IgD-negative memory B cell (primary cell): ENCODE results near the gene RNF217. TPM values are rescaled to one million over a fixed set of nuclear protein-coding genes. Genes with fewer than 3 reads are reported as not detected.
"Not testable (repeated sequence)": the region's sequence is repeated elsewhere in the genome, so short reads cannot be mapped to it uniquely, and the experiment has no call there.

ENCODE experiments used
- H3K27ac Mint-ChIP-seq, 3 donors: one replicate each; pipeline ENCODE4 v1.8.0; 2020 to 2022; ENCODE audit warnings: mild to moderate bottlenecking in 3 of 3, mixed read lengths in 3 of 3, moderate library complexity in 1 of 3
- H3K27me3 Mint-ChIP-seq: one replicate; pipeline ENCODE4 v1.8.0; 2021; ENCODE audit warnings: mixed read lengths
- H3K36me3 Mint-ChIP-seq: one replicate; pipeline ENCODE4 v1.8.0; 2020; ENCODE audit warnings: mild to moderate bottlenecking, mixed read lengths
- H3K4me1 Mint-ChIP-seq, 3 donors: one replicate each; pipeline ENCODE4 v1.8.0; 2020 to 2022; ENCODE audit warnings: mixed read lengths in 3 of 3, mild to moderate bottlenecking in 1 of 3
- H3K4me3 Mint-ChIP-seq, 4 donors: one replicate each; pipeline ENCODE4 v1.8.0; 2020 to 2022; ENCODE audit warnings: mild to moderate bottlenecking in 4 of 4, mixed read lengths in 4 of 4, moderate library complexity in 3 of 4
- H3K9me3 Mint-ChIP-seq, 3 donors: one replicate each; pipeline ENCODE4 v1.8.0; 2020 to 2021; ENCODE audit warnings: mixed read lengths in 3 of 3, mild to moderate bottlenecking in 1 of 3
- polyA plus RNA-seq: library from polyadenylated mRNA; unstranded; fragments of 300-500 nt; fragmentation: Illumina TruSeq; gene quantifications from one replicate; pipeline ENCODE4 v1.2.3, GENCODE V29; 2021

Gene RNF217, protein sequence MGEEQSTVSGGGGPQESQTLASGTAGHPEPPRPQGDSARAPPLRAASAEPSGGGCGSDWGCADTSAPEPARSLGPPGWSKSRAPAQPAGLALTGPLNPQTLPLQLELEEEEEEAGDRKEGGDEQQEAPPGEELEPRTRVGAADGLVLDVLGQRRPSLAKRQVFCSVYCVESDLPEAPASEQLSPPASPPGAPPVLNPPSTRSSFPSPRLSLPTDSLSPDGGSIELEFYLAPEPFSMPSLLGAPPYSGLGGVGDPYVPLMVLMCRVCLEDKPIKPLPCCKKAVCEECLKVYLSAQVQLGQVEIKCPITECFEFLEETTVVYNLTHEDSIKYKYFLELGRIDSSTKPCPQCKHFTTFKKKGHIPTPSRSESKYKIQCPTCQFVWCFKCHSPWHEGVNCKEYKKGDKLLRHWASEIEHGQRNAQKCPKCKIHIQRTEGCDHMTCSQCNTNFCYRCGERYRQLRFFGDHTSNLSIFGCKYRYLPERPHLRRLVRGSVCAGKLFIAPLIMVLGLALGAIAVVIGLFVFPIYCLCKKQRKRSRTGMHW
- not detected for polyA plus RNA-seq

- H3K9me3 Mint-ChIP-seq: peaks cover 0 to 6% (median 4%) of the 10 kb centered on the region in 3 donors
- H3K4me3 Mint-ChIP-seq: peak within 1 kb of the TSS in 2 of 4 donors; percentile 41 to 61
- no peaks in the 10 kb centered on the region for H3K36me3 Mint-ChIP-seq
- peaks cover 24% of the 10 kb centered on the region for H3K27me3 Mint-ChIP-seq
- H3K4me1 Mint-ChIP-seq: peaks cover 0 to 4% (median 0%) of the 10 kb centered on the region in 3 donors
- H3K27ac Mint-ChIP-seq: no peak within 1 kb of the TSS
Observed at GRCh38 chr6:124961777-124962638, at the start of gene RNF217. Gene RNF217, plus strand, starts transcription at chr6:124962437. Its CDS starts 108 bp downstream, at chr6:124962545.

DNA sequence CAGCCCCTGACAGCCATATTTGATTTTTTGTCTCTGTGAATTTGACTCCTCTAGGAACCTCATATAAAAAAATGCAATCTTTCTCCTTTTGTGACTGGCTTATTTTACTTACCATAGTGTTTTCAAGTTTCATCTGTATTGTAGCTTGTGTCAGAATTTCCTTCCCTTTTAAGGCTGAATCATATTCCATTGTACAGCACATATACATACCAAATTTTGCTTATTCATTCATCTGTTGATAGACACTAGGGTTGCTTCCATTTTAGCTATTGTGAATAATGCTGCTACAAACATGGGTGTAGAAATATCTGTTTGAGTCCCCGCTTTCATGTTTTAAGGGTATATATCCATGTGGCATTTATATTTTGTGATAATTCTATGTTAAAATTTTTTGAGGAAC lies 49.2 kb upstream of the RNF217 start:
- H3K4me1 Mint-ChIP-seq: no peaks in the 10 kb centered on the region
- H3K36me3 Mint-ChIP-seq: no peaks in the 10 kb centered on the region
- H3K27me3 Mint-ChIP-seq: no peaks in the 10 kb centered on the region

DNA sequence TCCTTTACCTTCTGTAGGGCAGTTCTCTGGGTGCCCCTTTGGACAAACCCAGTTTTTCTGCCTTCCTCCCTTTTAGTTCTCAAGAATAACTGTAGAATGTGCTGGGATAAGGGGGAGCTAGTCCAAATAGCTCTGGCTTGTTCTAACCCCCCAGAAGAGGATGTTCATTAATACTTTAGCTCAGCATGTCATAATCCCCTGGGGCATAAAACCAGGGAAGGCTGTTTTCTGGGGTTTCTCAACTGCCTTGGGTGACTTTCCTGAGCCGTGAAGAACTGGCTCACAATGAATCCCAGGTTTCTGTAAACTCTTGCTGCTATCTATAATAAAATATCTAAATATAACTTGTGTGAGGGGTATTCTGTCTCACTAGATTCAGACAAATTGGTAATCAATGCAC lies 44.5 kb upstream of the RNF217 start:
- H3K4me1 Mint-ChIP-seq: no peaks in the 10 kb centered on the region
- no peaks in the 10 kb centered on the region for H3K27me3 Mint-ChIP-seq
- no peak overlapping the region for H3K27ac Mint-ChIP-seq
- no peak overlapping the region for H3K4me3 Mint-ChIP-seq
- H3K9me3 Mint-ChIP-seq: peaks cover 9 to 15% (median 15%) of the 10 kb centered on the region in 3 donors
- no peaks in the 10 kb centered on the region for H3K36me3 Mint-ChIP-seq

More for the DNA sequence above, 49.2 kb upstream of the RNF217 start:
- Mint-ChIP-seq H3K9me3 (peaks cover 5 to 13% (median 6%) of the 10 kb centered on the region in 3 donors), H3K4me3 (no peak overlapping the region), H3K27ac (no peak overlapping the region)

- H3K27me3 Mint-ChIP-seq, H3K4me1 Mint-ChIP-seq, H3K4me3 Mint-ChIP-seq, H3K27ac Mint-ChIP-seq, H3K36me3 Mint-ChIP-seq: not testable (repeated sequence)
- H3K9me3 Mint-ChIP-seq: peaks cover 4 to 10% (median 10%) of the 10 kb centered on the region in 3 donors
Observed at GRCh38 chr6:124919703-124920102, 42.5 kb upstream of the RNF217 start.

DNA sequence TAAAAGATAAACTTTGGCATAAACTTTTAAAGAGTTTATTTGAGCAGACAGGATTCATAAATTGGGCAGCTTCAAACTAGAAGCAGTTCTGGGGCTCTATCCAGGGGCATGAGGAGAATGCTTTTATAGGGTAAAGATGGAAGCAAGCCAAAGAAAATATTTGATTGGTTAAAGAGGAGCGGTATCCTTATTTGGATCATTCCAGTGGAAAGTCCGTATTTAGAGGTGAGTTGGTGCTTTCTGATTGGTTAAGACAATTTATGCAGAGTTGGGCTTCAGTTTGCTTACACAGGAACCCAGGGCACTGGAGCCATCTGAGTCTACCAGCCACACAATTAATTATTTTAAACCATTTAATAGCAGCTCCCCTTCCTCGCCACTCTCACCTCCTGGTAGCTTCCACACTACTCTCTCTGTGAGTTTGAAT lies 37.9 kb upstream of the RNF217 start:
- H3K27ac Mint-ChIP-seq: no peak overlapping the region
- H3K36me3 Mint-ChIP-seq: no peaks in the 10 kb centered on the region
- no peaks in the 10 kb centered on the region for H3K4me1 Mint-ChIP-seq

GRCh38 chr6:124926435-124926834 lies 35.8 kb upstream of the RNF217 start:
- Mint-ChIP-seq H3K27ac (no peak overlapping the region), H3K4me3 (no peak overlapping the region), H3K27me3 (no peaks in the 10 kb centered on the region), H3K4me1 (no peaks in the 10 kb centered on the region), H3K9me3 (peaks cover 0 to 3% (median 1%) of the 10 kb centered on the region in 3 donors), H3K36me3 (no peaks in the 10 kb centered on the region)

More for the DNA sequence above, 37.9 kb upstream of the RNF217 start:
- Mint-ChIP-seq H3K9me3 (peaks cover 4 to 7% (median 6%) of the 10 kb centered on the region in 3 donors), H3K27me3 (no peaks in the 10 kb centered on the region), H3K4me3 (no peak overlapping the region)

DNA sequence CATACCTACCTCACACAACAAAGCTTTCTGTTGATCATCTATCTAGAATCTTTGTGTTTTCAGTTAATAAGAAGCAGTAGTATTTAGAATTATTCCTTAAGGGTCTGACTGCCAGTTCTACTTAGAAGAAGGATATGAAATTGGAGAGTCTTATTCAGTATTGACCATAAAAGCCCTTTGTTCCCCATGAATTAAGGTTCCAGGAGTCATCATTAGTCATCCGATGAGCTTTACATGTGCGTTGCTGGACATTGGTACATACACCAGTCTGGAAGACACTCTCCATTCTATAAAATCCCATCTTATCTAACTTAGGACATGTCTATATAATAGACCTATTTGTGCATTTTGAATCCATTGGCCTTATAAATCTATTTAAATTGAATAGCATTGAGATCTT lies 34.4 kb upstream of the RNF217 start:
- no peaks in the 10 kb centered on the region for H3K4me1 Mint-ChIP-seq
- no peak overlapping the region for H3K4me3 Mint-ChIP-seq
- peaks cover 0 to 9% (median 0%) of the 10 kb centered on the region in 3 donors for H3K9me3 Mint-ChIP-seq
- no peak overlapping the region for H3K27ac Mint-ChIP-seq
- H3K36me3 Mint-ChIP-seq: no peaks in the 10 kb centered on the region
- no peaks in the 10 kb centered on the region for H3K27me3 Mint-ChIP-seq

DNA sequence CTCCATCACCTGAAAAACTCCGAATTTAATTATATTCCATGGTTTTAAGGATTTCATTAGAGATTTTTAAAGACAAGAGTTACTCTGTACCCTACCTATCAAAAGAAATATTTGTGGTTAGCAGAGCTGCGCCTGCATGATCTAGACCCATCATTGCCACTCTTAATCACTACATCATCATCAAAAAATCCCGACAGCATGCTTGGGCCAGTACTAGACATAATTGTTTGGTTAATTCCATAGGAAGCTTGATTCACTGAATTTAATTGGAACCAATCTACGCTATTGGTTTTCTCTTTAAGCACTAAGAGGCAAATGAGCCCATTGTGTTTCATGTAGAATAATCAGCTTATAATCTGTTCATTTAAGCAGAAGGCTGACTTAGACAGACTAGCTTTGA lies 33.4 kb upstream of the RNF217 start:
- no peak overlapping the region for H3K27ac Mint-ChIP-seq
- peaks cover 2% of the 10 kb centered on the region for H3K36me3 Mint-ChIP-seq
- no peaks in the 10 kb centered on the region for H3K4me1 Mint-ChIP-seq
- no peaks in the 10 kb centered on the region for H3K27me3 Mint-ChIP-seq
- H3K9me3 Mint-ChIP-seq: peaks cover 0 to 6% (median 0%) of the 10 kb centered on the region in 3 donors
- H3K4me3 Mint-ChIP-seq: no peak overlapping the region

DNA sequence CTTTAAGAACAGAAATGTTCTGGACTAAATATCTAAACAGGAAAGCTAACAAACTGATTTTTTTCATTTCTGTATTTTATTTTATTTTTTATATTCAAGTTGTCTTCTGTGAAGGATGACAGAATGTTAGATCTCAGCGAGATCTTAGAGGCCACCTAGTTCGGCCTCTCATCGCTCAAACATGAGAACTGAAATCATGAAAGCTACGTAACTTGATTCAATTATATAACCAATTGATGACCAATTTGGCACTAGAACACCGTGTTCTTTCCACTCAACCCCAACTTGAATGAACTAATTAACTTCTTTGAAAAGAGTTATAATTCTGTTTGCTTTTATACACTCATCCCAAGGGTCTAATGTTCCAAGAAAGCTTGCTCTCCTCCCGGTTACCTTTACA lies 24.6 kb upstream of the RNF217 start:
- Mint-ChIP-seq H3K4me1 (no peaks in the 10 kb centered on the region), H3K27ac (no peak overlapping the region), H3K36me3 (peaks cover 2% of the 10 kb centered on the region), H3K4me3 (no peak overlapping the region), H3K27me3 (no peaks in the 10 kb centered on the region), H3K9me3 (peaks cover 1 to 3% (median 3%) of the 10 kb centered on the region in 3 donors)

DNA sequence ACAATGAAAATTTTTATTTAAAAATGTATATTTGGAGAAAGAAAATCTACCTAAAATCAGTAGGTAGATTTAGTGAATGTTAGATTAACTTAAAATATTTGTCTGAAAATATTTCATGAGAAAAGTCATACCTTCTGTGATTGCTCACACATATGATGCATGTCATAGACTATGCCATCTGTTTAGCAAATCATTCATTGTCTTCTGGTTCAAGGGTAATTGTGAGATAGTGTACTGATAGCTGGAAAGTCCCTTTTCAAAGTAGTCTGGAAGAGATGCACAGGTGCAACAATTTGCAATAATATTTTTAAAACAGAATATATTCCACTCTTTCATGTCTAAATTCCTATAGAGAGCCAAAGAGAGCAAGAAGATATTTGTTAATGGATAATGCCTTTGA lies 21.0 kb upstream of the RNF217 start:
- H3K4me1 Mint-ChIP-seq: no peaks in the 10 kb centered on the region
- no peak overlapping the region for H3K4me3 Mint-ChIP-seq
- H3K9me3 Mint-ChIP-seq: peaks cover 2 to 3% (median 3%) of the 10 kb centered on the region in 3 donors
- H3K27me3 Mint-ChIP-seq: no peaks in the 10 kb centered on the region
- H3K27ac Mint-ChIP-seq: no peak overlapping the region
- no peaks in the 10 kb centered on the region for H3K36me3 Mint-ChIP-seq

DNA sequence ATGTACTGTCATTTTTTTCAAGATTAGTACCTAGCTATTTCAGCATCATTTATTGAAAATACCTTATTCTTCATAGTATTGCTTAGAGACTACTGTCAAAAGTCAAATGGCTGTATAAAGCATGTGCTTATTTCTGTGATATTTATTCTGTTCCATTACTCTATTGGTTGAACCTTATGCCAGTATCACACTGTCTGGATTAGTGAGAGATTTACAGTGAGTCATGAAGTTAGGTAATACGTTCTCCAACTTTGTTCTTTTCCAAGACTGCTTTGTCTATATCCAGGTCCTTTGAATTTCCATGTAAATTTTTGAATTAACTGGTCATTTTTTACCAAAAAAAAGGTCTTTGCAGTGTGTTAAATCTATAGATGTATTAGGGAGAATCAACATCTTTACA lies 18.6 kb upstream of the RNF217 start:
- Mint-ChIP-seq H3K9me3 (peaks cover 2 to 7% (median 3%) of the 10 kb centered on the region in 3 donors), H3K4me1 (no peaks in the 10 kb centered on the region), H3K27me3 (no peaks in the 10 kb centered on the region)

DNA sequence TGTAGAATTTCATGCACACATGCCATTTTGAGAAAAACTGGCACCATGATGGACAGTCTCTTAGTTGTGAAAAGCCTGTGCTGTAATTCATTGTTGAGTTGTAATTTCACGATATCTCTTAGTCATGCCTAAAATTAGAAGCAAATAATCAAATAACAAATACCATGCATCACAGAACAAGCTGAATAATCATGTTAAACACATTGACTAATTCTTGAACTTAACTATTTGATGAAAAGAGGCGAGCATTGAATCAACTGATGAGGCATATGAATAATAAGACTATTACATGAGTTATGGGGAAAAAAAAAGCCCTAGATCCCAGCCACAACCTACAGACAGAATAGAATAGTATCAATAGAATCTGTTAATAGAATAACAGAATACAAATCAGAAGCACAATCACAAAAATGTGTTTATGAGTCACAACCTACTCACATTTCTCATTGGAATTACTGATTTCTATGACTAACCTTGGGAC lies 14.2 kb upstream of the RNF217 start:
- Mint-ChIP-seq H3K27ac (no peak overlapping the region), H3K9me3 (peaks cover 2 to 6% (median 3%) of the 10 kb centered on the region in 3 donors), H3K27me3 (no peaks in the 10 kb centered on the region), H3K4me3 (no peak overlapping the region), H3K4me1 (no peaks in the 10 kb centered on the region), H3K36me3 (no peaks in the 10 kb centered on the region)

More for the DNA sequence above, 18.6 kb upstream of the RNF217 start:
- Mint-ChIP-seq H3K36me3 (no peaks in the 10 kb centered on the region), H3K27ac (no peak overlapping the region), H3K4me3 (no peak overlapping the region)

- H3K4me3 Mint-ChIP-seq: no peak overlapping the region
- H3K9me3 Mint-ChIP-seq: peaks cover 2 to 6% (median 3%) of the 10 kb centered on the region in 3 donors
- H3K27ac Mint-ChIP-seq: no peak overlapping the region
- no peaks in the 10 kb centered on the region for H3K4me1 Mint-ChIP-seq
- no peaks in the 10 kb centered on the region for H3K36me3 Mint-ChIP-seq
- no peaks in the 10 kb centered on the region for H3K27me3 Mint-ChIP-seq
Observed at GRCh38 chr6:124949706-124950105, 12.5 kb upstream of the RNF217 start.

GRCh38 chr6:124953808-124954207 lies 8.4 kb upstream of the RNF217 start:
- Mint-ChIP-seq H3K27me3 (no peaks in the 10 kb centered on the region), H3K27ac (no peak overlapping the region), H3K9me3 (peaks cover 0 to 2% (median 0%) of the 10 kb centered on the region in 3 donors), H3K4me3 (no peak overlapping the region), H3K4me1 (no peaks in the 10 kb centered on the region), H3K36me3 (no peaks in the 10 kb centered on the region)
